Activated gamma-delta T cell treated with Interleukin-2 at 50 U/mL for 16 hours (primary cell): ENCODE measurements around the gene TBC1D2B.
"Not testable (repeated sequence)": the region's sequence is repeated elsewhere in the genome, so short reads cannot be mapped to it uniquely, and the experiment has no call there.

ENCODE experiments used
- DNase-seq: peaks from one replicate; pipeline ENCODE4 v3.0.0-alpha.2; 2020

The TBC1D2B gene

DNA sequence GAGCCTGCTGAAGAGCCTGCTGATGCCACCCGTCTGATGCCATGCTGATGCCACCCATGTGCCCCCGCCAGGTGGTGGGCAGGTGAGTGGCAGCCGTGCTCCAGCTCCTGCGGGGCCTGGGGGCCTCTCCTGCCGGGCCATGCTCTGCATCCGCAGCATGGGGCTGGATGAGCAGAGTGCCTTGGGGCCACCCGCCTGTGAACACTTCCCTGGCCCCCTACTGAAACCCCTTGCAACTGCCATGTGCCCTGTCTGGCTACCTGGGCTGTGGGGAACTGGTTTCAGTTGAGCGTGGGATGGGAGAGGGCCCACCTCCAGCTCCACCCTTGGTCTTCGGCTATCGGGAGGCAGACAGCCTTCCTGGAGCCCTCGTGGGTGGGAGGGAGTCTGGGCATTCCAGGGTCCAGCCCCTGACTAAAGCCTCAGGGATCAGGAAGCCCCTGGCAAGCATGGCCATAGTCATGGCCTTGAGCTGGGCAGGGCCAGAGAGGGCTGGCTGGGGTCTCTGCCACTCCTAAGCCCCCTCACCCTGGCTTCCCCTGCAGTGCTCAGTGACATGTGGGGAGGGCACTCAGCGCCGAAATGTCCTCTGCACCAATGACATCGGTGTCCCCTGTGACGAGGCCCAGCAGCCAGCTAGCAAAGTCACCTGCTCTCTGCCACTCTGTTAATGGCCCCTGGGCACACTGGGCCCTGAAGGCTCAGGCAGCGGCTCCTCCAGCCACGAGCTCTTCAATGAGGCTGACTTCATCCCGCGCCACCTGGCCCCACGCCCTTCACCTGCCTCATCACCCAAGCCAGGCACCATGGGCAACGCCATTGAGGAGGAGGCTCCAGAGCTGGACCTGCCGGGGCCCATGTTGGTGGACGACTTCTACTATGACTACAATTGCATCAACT is 92.2 kb downstream of the TBC1D2B start:
- no peak for DNase-seq

DNA sequence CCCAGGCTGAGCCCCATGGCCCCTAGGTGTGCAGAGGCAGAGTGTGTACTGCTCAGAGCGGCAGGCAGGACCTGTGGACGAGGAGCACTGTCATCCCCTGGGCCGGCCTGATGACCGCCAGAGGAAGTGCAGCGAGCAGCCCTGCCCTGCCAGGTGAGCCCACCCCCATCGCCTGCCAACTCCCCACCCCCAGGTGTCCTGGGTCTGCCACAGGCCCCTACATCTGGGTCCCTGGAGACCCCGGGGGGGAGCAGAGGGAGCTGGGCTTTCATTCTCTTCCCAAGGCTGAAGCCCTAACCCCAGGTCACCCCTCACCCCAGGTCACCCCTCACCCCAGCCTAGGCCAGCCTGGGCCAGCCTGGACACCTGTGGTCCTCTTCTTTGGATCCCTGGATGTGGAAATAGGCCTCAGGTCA is 93.1 kb downstream of the TBC1D2B start:
- DNase-seq = no peak

GRCh38 chr15:77983708-77984445 is 93.6 kb downstream of the TBC1D2B start:
- no peak for DNase-seq

GRCh38 chr15:77983091-77983707 is 94.3 kb downstream of the TBC1D2B start:
- DNase-seq = no peak

DNA sequence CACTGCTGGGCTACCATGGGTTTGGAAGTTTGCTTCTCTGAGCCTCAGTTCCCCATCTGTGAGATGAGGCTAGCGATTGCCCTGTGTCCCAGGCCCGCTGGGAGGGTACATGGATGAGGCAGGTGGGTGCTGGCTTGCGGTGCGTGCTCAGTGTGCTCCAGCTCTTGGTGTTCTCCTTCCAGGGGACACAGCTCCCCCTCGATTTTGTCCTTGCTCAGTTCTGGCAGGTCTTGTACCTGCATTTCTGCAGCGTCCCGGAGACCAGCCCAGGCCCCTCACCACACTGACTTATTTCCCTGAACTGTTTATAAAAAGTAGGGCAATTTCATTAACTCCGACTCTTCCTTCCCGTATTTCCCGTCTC is 95.4 kb downstream of the TBC1D2B start:
- no peak for DNase-seq

DNA sequence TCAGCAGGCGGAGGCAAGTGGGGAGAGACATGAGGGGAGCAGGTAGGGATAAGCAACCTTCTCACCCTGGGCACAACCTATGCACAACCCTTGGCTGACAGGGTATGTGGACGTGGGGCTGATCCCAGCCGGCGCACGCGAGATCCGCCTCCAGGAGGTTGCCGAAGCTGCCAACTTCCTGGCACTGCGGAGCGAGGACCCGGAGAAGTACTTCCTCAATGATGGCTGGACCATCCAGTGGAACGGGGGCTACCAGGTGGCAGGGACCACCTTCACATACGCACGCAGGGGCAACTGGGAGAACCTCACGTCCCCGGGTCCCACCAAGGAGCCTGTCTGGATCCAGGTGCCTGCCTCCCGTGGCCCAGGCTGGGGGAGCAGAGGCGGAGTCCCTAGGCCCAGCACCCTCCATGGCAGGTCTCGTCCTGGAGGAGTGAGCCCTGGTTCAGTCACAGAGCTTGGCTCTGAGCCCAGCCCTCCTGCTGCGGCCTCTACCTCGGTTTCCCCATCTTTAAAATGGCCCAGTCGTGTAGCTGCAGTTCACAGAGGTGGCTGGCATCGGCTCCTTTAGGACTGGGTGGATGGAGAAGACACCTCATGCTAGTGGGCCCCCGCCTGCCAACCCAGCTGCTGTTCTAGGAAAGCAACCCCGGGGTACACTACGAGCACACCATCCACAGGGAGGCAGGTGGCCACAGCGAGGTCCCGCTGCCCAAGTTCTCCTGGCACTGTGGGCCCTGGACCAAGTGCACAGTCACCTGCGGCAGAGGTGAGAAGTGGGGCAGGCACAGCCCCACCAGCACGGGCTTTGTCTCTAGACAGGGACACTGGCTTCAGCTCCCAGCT is 96.0 kb downstream of the TBC1D2B start:
- DNase-seq = no peak

- DNase-seq = not testable (repeated sequence)
Observed at GRCh38 chr15:77980674-77981073, 96.8 kb downstream of the TBC1D2B start.

DNA sequence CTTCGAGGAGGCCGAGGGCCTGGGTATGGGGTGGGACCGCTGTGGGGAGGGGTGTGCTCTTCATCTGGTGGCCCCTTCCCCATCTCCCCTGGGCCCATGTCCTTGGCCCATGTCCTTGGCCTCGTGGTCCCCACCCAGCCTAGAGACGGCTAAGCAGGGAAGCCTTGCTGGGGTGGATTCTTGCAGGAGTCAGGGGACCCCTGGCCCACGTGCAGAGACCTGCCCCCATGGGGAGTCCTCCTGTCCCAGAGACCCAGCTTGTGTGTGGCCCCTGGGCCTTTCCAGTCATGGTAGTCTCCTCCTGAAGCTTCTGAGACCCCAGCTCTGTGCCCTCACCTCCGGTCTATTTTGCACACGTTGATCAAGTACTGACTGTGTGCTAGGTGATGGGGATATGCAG is 97.4 kb downstream of the TBC1D2B start:
- no peak for DNase-seq

DNA sequence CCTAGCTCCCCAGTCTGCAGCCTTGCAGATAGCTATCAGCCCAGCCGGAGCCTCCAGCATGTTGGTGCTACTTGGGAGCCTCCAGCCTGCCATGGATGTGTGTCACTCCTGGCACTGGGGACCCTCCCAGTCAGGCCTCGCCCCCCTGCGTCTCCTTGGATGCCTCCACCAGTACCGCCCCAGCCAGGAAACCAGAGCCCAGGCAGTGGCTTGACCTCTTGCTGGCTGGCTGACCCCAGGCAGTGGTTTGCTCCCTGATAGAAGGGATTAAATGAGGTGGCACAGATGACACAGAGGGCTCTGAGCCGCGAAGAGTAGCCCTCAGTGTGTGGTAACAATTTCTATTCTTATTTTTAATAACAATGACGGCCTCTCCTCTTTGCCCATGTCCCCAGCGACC is 98.4 kb downstream of the TBC1D2B start:
- not testable (repeated sequence) for DNase-seq

DNA sequence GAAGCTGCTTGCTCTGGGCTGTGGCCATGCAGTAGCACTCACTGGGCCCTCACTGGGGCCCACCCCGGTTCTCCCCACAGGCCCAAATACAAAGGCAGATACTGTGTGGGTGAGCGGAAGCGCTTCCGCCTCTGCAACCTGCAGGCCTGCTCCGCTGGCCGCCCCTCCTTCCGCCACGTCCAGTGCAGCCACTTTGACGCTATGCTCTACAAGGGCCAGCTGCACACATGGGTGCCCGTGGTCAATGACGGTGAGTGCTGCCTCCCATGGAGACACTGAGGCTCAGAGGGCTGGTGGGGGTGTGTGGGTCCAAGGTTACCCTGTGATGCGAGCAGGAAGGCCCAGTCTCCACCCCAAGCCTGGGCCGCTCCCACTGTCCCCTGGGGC is 98.8 kb downstream of the TBC1D2B start:
- DNase-seq = not testable (repeated sequence)

- not testable (repeated sequence) for DNase-seq
Observed at GRCh38 chr15:77977903-77978758, 99.4 kb downstream of the TBC1D2B start.

DNA sequence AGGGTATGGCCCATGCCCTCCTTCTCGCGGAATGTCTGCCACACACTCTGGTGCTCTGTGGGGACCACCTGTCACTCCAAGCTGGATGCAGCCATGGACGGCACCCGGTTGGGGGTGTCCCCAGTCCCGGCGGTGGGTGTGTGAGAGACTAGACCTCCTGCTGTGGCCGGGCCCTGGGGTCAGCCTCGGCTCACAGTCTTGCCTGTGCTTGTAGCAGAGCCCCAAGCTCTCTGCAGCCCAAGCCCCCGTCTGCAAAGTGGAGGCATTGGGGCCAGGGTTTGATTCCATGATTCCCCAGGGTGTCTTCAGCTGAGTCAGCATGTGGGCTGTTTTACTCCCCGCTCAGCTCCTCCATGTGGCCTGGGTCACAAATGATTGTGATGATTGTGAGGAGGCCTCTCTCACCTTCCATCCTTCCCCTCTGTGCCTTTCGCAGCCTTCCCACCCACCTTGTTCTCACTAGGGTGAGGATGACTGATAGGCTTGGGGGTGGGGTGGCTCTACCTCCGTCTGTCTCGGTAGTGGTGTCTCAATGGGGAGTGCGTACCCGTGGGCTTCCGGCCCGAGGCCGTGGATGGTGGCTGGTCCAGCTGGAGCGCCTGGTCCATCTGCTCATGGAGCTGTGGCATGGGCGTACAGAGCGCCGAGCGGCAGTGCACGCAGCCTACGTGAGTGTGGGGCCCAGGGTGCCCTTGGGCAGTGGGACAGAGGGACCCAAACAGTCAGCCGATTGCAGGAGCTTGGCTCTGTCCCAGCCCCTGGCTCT is 100.6 kb downstream of the TBC1D2B start:
- not testable (repeated sequence) for DNase-seq

DNA sequence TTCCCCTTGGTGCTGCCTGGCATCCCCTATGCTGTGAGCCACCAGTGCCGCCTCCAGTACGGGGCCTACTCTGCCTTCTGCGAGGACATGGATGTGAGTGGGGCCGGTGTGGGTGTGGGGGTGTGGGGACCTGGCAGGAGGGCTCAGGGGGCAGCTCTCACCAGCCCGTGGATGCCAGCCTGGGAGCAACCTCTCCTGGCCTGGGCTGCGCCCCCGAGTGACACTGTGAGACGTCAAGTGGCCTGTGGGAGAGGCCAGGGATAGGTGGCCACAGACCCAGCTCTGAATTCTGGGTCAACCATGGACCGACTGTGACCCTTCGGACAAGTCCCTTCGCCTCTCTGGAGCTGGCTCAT is 101.4 kb downstream of the TBC1D2B start:
- not testable (repeated sequence) for DNase-seq

- no peak for DNase-seq
Observed at GRCh38 chr15:77975332-77976094, 102.0 kb downstream of the TBC1D2B start.

DNA sequence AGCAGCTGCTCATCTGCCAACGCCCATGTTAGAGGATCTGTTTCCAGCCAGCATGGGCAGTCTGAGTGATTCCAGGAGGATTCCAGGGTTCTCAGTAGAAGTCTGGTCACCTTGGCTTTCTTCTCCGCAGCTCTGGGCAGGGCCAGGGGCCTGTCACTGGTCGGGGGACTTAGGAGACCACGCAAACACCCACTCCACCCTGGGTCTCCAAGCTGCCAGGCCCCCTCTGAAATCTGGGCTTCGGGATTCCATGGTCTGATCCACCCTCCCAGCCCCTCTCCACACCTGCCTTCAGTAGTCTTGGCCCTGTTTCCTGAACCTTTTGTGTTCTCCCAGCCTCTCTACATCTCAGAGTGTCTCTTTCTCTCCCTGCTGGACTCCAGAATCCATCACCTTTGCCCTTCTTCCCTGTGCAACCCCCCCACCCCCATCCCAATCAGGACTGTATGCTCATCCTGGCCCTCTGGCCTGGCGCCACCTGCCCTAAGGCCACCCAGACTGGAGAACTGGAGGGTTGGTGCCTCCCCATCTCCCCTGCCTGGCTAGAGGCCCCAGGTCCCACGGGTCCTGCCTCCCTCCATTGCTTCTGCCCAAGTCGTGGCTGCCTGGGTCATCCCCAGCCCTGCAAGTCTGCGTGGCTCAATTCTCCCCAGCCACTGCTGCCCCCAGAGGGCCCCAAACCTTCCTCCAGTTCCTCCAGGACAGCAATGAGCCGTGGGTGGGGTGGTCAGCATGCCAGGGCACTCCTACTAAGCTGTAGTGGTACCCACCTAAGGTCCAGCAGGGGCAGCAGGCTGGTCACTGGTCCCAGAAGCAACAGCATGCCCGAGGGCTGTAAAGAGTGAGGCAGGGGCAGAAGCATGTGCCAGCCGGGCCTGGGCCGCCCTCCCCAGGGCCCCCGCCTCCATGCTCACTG is 102.8 kb downstream of the TBC1D2B start:
- no peak for DNase-seq

- DNase-seq = no peak
Observed at GRCh38 chr15:77974098-77974414, 103.5 kb downstream of the TBC1D2B start.

DNA sequence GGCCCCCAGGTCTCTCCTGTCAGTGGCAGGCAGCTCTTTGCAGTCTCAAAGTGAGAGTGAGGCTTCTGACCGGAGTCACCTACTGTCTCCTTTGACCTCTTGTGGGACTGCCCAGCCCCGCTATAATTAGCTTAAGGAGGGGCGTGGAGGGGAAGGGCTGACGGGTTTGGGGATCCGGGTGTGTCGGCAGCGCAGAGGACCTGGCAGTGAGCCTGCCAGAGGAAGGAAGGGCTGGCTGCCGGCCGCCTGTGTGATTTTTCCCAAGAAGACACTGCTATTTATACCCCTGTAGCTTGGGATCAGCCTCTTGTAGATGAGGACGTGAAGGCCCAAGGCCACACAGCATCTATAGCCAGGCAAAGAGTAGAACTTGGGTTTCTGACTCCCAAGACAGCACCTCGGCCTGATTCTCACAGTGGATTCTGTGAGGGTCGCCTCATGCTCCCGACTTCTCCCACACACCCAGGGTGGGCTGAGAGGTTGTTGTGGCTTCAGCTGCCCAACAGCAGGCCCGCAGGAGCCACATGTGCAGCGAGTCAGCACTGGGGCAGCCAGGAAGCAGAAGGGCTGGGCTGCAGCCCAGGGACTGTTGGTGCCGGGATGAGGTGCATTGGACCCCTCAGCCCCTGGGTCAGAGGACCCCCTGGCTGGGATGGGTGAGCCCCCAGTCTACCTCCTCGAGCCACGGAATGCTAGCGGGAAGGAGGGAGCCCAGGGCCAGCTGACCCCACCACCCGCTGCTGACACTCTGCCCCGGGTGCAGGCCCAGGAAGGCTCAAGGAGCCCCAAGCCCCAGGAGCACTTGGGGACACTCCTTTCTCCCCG is 104.0 kb downstream of the TBC1D2B start:
- DNase-seq = not testable (repeated sequence)

- DNase-seq = not testable (repeated sequence)
Observed at GRCh38 chr15:77972706-77973105, 104.8 kb downstream of the TBC1D2B start.
